HG03460 (cell line): ENCODE data around the gene THOC2.
"Not testable (repeated sequence)": the region's sequence is repeated elsewhere in the genome, so short reads cannot be mapped to it uniquely, and the experiment has no call there.

ENCODE experiments used
- ATAC-seq: cut with Tn5 transposase; IDR thresholded peaks from one replicate; pipeline ENCODE4 v1.9.1; 2021; ENCODE audit not compliant: unreplicated experiment

THOC2 gene

DNA sequence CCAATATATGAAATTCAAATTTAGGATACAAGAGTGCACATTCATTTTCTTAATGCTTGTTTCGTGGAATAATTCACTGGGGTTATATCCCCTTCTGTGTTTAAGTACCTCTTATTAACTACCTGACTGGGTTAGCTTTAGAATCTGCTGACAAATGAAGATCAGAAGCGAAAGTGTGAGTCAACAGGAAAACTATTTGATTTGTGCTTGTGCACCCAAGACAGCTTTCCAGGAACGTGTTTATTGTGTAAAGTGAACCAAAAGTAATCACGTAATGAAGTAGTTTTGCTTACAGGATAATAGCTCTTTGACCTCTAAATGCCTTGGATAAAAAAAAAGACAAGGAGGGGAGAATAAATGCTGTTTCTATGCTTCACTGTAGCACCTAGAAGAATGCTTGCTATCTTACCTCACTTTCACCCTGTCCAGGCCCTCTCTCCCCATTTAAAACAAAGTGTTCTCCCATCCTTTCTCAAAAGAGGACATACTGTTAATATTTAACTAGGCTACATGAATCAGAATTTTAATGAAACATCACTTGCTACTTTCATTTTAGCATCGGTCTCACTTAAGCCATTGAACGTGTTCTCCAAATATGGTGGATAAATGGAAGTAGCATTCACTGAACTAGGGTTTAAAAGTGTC, 141.9 kb downstream of the THOC2 start:
- ATAC-seq = no peak

DNA sequence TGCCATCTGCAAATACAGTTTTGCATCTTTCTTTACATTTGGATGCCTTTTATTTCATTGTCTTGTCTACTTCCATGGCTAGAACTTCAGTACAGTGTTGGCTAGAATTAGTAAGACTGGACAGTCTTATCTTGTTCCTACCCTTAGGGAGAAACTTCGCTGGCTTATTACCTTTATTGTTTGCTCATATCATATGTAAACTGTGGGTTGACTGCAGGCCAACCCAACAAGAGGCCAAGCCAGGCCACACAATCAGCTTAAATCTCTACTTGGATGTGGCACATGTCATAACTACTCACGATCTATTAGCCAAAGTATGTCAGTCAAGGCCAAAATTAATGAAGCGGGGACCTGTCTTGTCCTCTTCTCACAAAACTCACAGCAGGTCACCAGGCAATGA, 144.1 kb downstream of the THOC2 start:
- ATAC-seq = no peak

DNA sequence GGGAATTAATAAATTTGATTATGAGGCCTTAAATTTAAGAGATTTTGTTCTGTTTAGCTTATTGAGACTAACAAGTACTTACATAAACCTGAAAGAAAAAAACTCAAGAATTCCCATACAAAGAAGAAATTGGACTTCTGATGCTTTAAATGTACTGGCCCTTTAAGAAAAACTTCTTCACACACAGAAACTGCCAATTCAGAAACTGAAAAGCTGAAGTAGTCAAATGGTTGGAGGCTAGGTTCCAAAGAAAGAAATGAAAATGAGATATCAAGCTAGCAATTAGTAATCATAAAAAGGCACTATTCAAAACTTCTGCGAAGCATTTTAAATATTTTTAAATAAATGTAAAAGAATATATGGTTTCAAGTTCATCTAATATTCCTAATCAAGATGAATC, 151.3 kb downstream of the THOC2 start:
- peak; percentile 76 for ATAC-seq

DNA sequence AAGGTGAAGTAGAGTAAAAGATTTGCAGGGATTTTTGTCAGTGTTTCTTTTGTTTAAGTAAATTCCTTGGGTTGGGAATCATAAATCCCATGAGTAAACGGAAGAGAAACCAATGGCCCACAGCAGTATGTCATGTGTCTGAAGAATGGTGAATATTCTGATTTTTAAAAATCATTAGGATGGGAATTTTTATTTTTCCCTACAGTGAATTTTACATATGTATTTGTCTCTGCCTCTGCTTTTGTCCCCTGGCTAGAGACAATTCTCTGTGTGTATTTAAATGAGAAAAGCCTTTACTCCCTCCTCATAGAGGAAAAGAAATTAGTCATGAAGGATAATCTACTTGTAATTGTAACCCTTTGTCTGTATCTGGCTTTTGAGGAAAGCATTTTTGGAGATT, 152.1 kb downstream of the THOC2 start:
- ATAC-seq = no peak

DNA sequence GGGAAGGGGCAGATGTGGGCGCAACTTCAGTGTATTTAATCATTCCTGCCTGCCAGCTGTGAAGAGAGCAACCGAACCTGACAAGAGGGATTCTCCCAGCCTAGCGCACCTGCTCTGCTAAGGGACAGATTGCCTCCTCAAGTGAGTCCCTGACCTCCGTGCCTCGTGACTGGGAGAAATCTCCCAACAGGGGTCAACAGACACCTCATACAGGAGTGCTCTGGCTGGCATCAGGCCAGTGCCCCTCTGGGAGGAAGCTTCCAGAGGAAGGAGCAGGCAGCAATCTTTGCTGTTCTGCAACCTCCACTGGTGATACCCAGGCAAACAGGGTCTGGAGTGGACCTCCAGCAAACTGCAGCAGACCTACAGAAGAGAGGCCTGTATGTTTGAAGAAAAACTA, 158.8 kb downstream of the THOC2 start:
- not testable (repeated sequence) for ATAC-seq

DNA sequence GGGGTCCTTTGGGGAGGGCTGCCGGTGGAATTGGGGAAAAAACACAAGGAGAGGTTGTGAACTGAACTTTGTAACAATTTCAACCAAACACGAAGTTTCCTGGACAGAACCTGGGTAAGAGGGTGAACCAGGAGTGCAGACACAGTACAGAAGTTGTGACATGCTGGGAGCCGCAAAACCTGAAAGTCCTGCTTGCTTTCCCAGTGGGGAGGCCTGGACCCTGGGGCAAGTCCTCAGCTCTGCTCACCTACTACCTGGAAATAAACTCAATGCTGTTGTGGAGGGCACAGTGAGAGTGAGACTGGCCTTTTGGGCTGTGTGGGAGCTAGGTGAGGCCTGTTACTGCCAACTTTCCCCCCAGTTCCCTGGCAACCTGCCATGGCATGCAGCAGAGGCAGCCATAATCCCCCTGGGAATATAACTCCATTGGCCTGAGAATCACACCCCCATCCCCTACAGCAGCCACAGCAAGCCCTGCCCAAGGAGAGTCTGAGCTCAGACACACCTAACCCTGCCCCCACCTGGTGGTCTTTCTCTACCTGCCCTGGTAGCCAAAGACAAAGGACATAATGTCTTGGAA, 162.8 kb downstream of the THOC2 start:
- no peak for ATAC-seq

DNA sequence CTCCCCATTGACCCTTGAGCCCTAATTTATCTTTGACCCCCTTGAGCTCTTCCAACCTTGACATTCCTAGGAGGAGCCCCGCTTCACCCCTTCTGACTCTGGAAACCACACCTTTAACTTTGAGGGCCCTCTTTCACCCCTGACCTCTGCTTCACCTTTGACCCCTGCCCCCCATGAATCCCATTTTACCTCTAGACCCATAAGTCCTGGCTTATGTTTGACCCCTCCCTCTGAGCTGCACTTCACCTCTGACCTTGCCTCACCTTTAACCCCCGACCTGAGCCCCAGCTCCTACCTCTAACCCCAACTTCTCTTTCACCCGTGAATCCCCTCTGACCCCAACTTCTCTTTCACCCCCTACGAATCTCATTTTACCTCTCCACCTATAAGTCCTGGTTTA, 169.7 kb downstream of the THOC2 start:
- ATAC-seq = no peak

DNA sequence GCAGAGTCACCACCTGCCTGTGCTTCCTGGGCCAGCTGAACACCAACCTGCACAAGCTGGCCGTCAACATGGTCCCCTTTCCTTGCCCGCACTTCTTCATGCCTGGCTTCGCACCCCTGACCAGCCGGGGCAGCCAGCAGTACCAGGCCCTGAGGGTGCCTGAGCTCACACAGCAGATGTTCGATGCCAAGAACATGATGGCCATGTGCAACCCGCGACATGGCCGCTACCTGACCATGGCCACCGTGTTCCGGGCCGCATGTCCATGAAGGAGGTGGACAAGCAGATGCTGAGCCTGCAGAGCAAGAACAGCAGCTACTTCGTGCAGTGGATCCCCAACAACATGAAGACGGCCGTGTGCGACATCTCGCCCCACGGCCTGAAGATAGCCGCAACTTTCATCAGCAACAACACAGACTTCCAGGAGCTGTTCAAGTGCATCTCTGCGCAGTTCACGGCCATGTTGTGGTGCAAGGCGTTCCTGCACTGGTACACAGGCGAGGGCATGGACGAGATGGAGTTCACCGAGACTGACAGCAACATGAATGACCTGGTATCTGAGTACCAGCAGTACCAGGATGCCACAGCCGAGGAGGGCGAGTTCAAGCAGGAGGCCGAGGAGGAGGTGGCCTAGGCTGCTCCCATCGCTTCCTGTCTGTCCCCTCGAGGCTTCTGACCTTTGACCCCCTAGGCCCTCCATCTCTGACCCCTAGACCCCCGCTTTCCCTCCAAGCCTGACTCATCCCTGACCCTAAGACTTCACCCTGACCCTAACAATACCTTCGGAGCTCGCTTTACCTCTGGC, 170.3 kb downstream of the THOC2 start:
- no peak for ATAC-seq

DNA sequence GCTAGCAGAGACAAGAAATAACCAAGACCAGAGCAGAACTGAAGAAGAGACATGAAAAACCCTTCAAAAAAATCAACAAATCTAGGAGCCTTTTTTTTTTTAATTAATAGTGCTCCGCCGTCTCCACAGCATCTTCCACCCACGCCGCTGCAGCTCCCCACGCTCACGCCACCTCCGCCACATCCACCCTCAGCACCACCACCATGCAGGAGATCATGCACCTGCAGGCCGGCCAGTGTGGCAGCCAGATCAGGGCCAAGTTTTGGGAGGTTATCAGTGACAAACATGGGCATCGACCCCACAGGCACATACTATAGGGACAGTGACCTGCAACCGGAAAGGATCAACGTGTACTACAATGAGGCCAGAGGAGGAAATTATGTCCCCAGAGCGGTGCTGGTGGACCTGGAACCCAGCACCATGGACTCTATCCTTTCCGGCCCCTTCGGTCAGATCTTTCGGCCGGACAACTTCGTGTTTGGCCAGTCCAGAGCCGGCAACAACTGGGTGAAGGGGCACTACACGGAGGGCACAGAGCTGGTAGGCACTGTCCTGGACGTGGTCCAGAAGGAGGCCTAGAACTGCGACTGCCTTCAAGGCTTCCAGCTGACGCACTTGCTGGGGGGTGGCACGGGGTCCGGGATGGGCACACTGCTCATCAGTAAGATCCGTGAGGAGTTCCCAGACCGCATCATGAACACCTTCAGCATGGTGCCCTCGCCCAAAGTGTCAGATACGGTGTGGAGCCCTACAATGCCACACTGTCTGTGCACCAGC, 171.2 kb downstream of the THOC2 start:
- ATAC-seq = no peak

DNA sequence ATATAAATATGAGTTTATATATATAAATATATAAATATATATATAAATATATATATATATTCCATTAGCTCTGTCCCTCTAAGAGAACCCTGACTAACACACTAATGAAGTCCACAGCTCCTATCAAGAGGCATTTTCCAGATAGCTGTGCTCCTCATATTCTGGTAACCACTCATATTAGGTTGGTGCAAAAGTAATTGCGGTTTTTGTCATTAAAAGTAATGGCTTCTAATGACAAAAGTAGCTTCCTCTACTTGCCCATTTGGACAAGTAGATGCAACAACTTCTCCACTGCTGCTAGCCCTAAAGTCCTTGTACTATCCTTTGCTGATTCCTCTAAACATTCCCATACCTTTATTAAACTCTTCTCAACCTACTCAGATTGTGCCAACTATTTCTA, 182.0 kb downstream of the THOC2 start:
- no peak for ATAC-seq
